ENCODE results near the gene FDX1. TPM values are rescaled to one million over a fixed set of nuclear protein-coding genes. Genes with fewer than 3 reads are reported as not detected.

FDX1 gene
- total RNA-seq, 1 experiment from 2014 or later = 9.9 TPM

DNA sequence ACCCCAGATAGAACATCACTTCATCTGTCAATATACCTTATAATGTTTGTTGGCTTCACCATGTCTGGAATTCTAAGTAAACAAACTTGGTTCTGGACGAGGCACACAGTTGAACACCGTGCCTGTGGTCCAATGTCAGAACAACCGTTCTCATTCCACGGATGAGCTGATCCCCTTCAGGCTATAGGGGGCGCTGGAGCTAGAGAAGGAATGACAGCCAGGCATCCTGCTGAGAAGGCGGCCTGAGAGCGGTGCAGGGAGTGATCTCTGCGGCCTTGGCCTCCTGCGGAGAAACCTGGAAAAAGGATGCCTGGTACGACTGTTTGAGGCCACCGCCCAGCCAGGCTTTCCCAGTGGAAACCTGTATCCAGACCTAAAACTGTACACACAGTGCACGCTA, 48.7 kb downstream of the FDX1 start:
- no peak overlapping the region for H3K27ac Mint-ChIP-seq
- no peaks in the 10 kb centered on the region for H3K27me3 Mint-ChIP-seq (ENCODE audit: low read depth)
- peaks cover 27% of the 10 kb centered on the region for H3K4me1 Mint-ChIP-seq
- no peaks in the 10 kb centered on the region for H3K36me3 Mint-ChIP-seq
- no peaks in the 10 kb centered on the region for H3K9me3 Mint-ChIP-seq
- DNase-seq (ENCODE audit: low spot score) (peak; percentile 86), ATAC-seq (peak; percentile 82)
- H3K4me3 Mint-ChIP-seq = no peak overlapping the region
- ChIA-PET POLR2A (no interaction called here), CTCF (interaction anchor here (0.6 to 3.5 kb wide), 30 partner anchors 8 to 968 kb away, joined by 3 to 41 read pairs (median 5); partner anchors contain the start of genes ARHGAP20 and FDX1)
- TF ChIP-seq ZNF423 (CRISPR knock-in tag; IDR thresholded peaks at IDR 0.05) (peak; percentile 75; the same call in 1 of the 2 replicates), NFYB (CRISPR knock-in tag; conservative IDR thresholded peaks at IDR 0.05; ENCODE audit: low read depth) (no peak), ELF4 (CRISPR knock-in tag; IDR thresholded peaks at IDR 0.05; ENCODE audit: low read depth) (no peak)
- TF ChIP-seq, protein P1, sequence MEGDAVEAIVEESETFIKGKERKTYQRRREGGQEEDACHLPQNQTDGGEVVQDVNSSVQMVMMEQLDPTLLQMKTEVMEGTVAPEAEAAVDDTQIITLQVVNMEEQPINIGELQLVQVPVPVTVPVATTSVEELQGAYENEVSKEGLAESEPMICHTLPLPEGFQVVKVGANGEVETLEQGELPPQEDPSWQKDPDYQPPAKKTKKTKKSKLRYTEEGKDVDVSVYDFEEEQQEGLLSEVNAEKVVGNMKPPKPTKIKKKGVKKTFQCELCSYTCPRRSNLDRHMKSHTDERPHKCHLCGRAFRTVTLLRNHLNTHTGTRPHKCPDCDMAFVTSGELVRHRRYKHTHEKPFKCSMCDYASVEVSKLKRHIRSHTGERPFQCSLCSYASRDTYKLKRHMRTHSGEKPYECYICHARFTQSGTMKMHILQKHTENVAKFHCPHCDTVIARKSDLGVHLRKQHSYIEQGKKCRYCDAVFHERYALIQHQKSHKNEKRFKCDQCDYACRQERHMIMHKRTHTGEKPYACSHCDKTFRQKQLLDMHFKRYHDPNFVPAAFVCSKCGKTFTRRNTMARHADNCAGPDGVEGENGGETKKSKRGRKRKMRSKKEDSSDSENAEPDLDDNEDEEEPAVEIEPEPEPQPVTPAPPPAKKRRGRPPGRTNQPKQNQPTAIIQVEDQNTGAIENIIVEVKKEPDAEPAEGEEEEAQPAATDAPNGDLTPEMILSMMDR (IDR thresholded peaks at IDR 0.05) = peak; percentile 65

DNA sequence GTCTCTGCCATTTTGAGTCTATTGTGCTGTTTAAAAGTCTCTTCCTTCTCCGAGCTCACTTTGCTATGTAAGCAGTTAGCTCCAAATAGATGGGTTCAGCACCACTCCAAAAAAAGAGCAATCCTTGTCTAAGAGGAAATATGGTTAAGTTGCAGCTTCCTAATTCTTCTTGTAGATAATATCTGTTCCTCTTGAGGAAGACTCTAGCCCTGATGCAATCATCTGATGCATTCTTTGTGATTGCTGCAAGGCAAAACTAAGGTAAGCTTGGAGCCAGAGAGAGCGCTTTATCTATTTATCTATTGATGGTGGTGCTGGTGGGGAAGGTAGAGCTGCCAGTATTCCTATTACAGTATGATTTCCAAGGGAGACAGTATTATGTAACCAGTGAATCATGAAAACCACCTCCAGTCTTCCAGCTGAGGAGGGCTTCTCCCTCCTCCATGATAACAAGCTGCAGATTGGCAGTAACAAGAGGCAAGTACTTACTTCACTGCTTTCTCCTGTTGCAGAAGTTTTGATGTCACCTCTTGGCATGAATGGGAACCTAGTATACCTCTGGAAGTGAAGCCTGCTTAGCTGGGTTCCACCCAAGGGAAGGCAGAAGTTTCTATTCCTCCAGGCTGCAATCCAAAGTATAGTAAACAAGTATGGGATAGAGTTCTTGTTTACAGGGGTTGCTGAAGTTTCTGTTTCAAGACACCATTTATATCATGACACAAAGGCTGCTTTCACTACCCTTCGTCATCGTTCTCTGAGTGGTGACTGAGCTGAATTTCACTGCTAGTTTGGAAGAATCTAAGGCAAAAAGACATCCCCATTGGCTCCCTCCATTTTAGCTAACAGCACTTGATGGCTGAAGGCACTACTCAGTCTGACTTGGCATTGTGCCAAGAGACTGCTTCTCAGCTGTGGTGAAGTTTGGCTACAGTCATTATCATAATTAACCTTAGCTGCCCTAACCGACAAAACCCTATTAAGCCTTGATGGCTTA, 49.7 kb downstream of the FDX1 start:
- Mint-ChIP-seq H3K27me3 (ENCODE audit: low read depth) (no peaks in the 10 kb centered on the region), H3K4me3 (no peak overlapping the region), H3K36me3 (no peaks in the 10 kb centered on the region), H3K9me3 (no peaks in the 10 kb centered on the region; the same call in 1 of the 2 replicates), H3K4me1 (peaks cover 17% of the 10 kb centered on the region), H3K27ac (no peak overlapping the region)
- no peak for DNase-seq (ENCODE audit: low spot score)
- ChIA-PET POLR2A (no interaction called here), CTCF (interaction anchor here (0.8 to 3.5 kb wide), 26 partner anchors 10 to 967 kb away, joined by 3 to 41 read pairs (median 6); partner anchors contain the start of genes ARHGAP20 and FDX1)
- TF ChIP-seq, protein P2, sequence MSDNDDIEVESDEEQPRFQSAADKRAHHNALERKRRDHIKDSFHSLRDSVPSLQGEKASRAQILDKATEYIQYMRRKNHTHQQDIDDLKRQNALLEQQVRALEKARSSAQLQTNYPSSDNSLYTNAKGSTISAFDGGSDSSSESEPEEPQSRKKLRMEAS (CRISPR knock-in tag; IDR thresholded peaks at IDR 0.05) = no peak
- TF ChIP-seq ZNF423 (CRISPR knock-in tag; IDR thresholded peaks at IDR 0.05) = no peak
- no peak for TF ChIP-seq ZNF263 (CRISPR knock-in tag; IDR thresholded peaks at IDR 0.05; ENCODE audit: low read depth)
- TF ChIP-seq, protein P3, sequence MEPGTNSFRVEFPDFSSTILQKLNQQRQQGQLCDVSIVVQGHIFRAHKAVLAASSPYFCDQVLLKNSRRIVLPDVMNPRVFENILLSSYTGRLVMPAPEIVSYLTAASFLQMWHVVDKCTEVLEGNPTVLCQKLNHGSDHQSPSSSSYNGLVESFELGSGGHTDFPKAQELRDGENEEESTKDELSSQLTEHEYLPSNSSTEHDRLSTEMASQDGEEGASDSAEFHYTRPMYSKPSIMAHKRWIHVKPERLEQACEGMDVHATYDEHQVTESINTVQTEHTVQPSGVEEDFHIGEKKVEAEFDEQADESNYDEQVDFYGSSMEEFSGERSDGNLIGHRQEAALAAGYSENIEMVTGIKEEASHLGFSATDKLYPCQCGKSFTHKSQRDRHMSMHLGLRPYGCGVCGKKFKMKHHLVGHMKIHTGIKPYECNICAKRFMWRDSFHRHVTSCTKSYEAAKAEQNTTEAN (CRISPR knock-in tag; IDR thresholded peaks at IDR 0.05) = no peak
- TF ChIP-seq OVOL2 (CRISPR knock-in tag; IDR thresholded peaks at IDR 0.05; ENCODE audit: borderline replicate concordance) = no peak
- TF ChIP-seq MXD4 (CRISPR knock-in tag; IDR thresholded peaks at IDR 0.05; ENCODE audit: borderline replicate concordance) = no peak
- no peak for TF ChIP-seq ATF1 (CRISPR knock-in tag; IDR thresholded peaks at IDR 0.05)
- TF ChIP-seq CBFB (CRISPR knock-in tag; IDR thresholded peaks at IDR 0.05; ENCODE audit: low read depth) = no peak
- TF ChIP-seq, protein P4, sequence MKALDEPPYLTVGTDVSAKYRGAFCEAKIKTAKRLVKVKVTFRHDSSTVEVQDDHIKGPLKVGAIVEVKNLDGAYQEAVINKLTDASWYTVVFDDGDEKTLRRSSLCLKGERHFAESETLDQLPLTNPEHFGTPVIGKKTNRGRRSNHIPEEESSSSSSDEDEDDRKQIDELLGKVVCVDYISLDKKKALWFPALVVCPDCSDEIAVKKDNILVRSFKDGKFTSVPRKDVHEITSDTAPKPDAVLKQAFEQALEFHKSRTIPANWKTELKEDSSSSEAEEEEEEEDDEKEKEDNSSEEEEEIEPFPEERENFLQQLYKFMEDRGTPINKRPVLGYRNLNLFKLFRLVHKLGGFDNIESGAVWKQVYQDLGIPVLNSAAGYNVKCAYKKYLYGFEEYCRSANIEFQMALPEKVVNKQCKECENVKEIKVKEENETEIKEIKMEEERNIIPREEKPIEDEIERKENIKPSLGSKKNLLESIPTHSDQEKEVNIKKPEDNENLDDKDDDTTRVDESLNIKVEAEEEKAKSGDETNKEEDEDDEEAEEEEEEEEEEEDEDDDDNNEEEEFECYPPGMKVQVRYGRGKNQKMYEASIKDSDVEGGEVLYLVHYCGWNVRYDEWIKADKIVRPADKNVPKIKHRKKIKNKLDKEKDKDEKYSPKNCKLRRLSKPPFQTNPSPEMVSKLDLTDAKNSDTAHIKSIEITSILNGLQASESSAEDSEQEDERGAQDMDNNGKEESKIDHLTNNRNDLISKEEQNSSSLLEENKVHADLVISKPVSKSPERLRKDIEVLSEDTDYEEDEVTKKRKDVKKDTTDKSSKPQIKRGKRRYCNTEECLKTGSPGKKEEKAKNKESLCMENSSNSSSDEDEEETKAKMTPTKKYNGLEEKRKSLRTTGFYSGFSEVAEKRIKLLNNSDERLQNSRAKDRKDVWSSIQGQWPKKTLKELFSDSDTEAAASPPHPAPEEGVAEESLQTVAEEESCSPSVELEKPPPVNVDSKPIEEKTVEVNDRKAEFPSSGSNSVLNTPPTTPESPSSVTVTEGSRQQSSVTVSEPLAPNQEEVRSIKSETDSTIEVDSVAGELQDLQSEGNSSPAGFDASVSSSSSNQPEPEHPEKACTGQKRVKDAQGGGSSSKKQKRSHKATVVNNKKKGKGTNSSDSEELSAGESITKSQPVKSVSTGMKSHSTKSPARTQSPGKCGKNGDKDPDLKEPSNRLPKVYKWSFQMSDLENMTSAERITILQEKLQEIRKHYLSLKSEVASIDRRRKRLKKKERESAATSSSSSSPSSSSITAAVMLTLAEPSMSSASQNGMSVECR (CRISPR knock-in tag; IDR thresholded peaks at IDR 0.05; ENCODE audit: borderline replicate concordance) = no peak
- TF ChIP-seq GRHL2 (CRISPR knock-in tag; IDR thresholded peaks at IDR 0.05; ENCODE audit: insufficient replicate concordance, severe bottlenecking) = no peak
- no peak for TF ChIP-seq IRF2 (CRISPR knock-in tag; IDR thresholded peaks at IDR 0.05; ENCODE audit: borderline replicate concordance, low read depth)
- TF ChIP-seq ZNF219 (CRISPR knock-in tag; IDR thresholded peaks at IDR 0.05; ENCODE audit: borderline replicate concordance) = no peak
- TF ChIP-seq EMX1 (CRISPR knock-in tag; IDR thresholded peaks at IDR 0.05) = no peak
- TF ChIP-seq, protein P5, sequence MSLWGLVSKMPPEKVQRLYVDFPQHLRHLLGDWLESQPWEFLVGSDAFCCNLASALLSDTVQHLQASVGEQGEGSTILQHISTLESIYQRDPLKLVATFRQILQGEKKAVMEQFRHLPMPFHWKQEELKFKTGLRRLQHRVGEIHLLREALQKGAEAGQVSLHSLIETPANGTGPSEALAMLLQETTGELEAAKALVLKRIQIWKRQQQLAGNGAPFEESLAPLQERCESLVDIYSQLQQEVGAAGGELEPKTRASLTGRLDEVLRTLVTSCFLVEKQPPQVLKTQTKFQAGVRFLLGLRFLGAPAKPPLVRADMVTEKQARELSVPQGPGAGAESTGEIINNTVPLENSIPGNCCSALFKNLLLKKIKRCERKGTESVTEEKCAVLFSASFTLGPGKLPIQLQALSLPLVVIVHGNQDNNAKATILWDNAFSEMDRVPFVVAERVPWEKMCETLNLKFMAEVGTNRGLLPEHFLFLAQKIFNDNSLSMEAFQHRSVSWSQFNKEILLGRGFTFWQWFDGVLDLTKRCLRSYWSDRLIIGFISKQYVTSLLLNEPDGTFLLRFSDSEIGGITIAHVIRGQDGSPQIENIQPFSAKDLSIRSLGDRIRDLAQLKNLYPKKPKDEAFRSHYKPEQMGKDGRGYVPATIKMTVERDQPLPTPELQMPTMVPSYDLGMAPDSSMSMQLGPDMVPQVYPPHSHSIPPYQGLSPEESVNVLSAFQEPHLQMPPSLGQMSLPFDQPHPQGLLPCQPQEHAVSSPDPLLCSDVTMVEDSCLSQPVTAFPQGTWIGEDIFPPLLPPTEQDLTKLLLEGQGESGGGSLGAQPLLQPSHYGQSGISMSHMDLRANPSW (CRISPR knock-in tag; conservative IDR thresholded peaks at IDR 0.05; ENCODE audit: low read depth) = no peak
- TF ChIP-seq PRRX2 (CRISPR knock-in tag; IDR thresholded peaks at IDR 0.05) = no peak
- TF ChIP-seq, protein P6, sequence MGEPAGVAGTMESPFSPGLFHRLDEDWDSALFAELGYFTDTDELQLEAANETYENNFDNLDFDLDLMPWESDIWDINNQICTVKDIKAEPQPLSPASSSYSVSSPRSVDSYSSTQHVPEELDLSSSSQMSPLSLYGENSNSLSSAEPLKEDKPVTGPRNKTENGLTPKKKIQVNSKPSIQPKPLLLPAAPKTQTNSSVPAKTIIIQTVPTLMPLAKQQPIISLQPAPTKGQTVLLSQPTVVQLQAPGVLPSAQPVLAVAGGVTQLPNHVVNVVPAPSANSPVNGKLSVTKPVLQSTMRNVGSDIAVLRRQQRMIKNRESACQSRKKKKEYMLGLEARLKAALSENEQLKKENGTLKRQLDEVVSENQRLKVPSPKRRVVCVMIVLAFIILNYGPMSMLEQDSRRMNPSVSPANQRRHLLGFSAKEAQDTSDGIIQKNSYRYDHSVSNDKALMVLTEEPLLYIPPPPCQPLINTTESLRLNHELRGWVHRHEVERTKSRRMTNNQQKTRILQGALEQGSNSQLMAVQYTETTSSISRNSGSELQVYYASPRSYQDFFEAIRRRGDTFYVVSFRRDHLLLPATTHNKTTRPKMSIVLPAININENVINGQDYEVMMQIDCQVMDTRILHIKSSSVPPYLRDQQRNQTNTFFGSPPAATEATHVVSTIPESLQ (CRISPR knock-in tag; IDR thresholded peaks at IDR 0.05) = no peak
- no peak for TF ChIP-seq ZNF671 (CRISPR knock-in tag; IDR thresholded peaks at IDR 0.05)
- no peak for TF ChIP-seq JUN (CRISPR knock-in tag; IDR thresholded peaks at IDR 0.05)
- ATAC-seq = no peak

All from WTC11 (cell line).